Spleen (tissue), 11 donors: Measurements from ENCODE around the gene RFPL1. TPM values are rescaled to one million over a fixed set of nuclear protein-coding genes. Genes with fewer than 3 reads are reported as not detected.
"Not testable (repeated sequence)": the region's sequence is repeated elsewhere in the genome, so short reads cannot be mapped to it uniquely, and the experiment has no call there.

Experiments used
- DNase-seq: peaks from one replicate; pipeline ENCODE4 v3.0.0-alpha.2; 2020
- H3K27ac ChIP-seq, 8 donors: fragments of 200-600 bp; sonication (generic) in 7 of 8; 1 replicate in 4 of 8; 2 replicates in 4 of 8; pipeline versions ENCODE4 v1.5.0 to v1.8.0; 2016 to 2021; ENCODE audit warnings: inconsistent platforms in 4 of 8, mild to moderate bottlenecking in 4 of 8, moderate library complexity in 1 of 8
- H3K27me3 ChIP-seq, 7 donors: fragments of 200-600 bp; sonication (generic) in 6 of 7; replicated peaks in 1 of 7; 1 replicate in 4 of 7; 2 replicates in 3 of 7; pipeline versions ENCODE4 v1.5.0 to v1.8.0; 2016 to 2021; ENCODE audit warnings: inconsistent platforms in 3 of 7, mild to moderate bottlenecking in 1 of 7
- H3K36me3 ChIP-seq, 6 donors: fragments of 200-600 bp; sonication (generic) in 5 of 6; 1 replicate in 4 of 6; 2 replicates in 2 of 6; pipeline versions ENCODE4 v1.5.0 to v1.8.0; 2016 to 2021; ENCODE audit warnings: inconsistent platforms in 2 of 6
- H3K4me1 ChIP-seq, 6 donors: fragments of 200-600 bp; sonication (generic) in 5 of 6; 1 replicate in 3 of 6; 2 replicates in 3 of 6; pipeline versions ENCODE4 v1.5.0 to v1.8.0; 2016 to 2021; ENCODE audit warnings: inconsistent platforms in 3 of 6
- H3K4me3 ChIP-seq, 8 donors: fragments of 200-600 bp; sonication (generic) in 7 of 8; 1 replicate in 4 of 8; 2 replicates in 4 of 8; pipeline versions ENCODE4 v1.5.0 to v1.8.0; 2016 to 2021; ENCODE audit warnings: inconsistent platforms in 4 of 8, mild to moderate bottlenecking in 4 of 8, moderate library complexity in 2 of 8
- H3K9me3 ChIP-seq, 8 donors: fragments of 200-600 bp; sonication (generic) in 7 of 8; 1 replicate in 4 of 8; 2 replicates in 4 of 8; pipeline versions ENCODE4 v1.5.0 to v1.8.0; 2016 to 2021; ENCODE audit warnings: inconsistent platforms in 4 of 8
- POLR2A ChIP-seq, 3 donors: fragments of 450-650 bp; IDR thresholded peaks; one replicate each; pipeline ENCODE4 v1.5.1; 2017; ENCODE audit warnings: antibody characterized with exemption in 3 of 3, mild to moderate bottlenecking in 1 of 3
- POLR2AphosphoS5 ChIP-seq, 3 donors: sonication (generic); formaldehyde crosslinking; IDR thresholded peaks; one replicate each; pipeline ENCODE4 v1.5.1; 2017; ENCODE audit warnings: antibody characterized with exemption in 3 of 3
- WGBS, 5 donors: extraction: QIAGEN DNeasy Blood & Tissue Kit in 3 of 5; methylation state at CpG; one replicate each; pipeline versions ENCODE4 v1.1.5 to v1.1.7; 2013 to 2018; 5-methylcytosine and 5-hydroxymethylcytosine counted together
- intact Hi-C: fragments of 100-400 bp; cut with DNase I; formaldehyde crosslinking; loops from one replicate; pipeline ENCODE4 v1.15.0; 2023; ENCODE audit warnings: low total_unique reads
- polyA plus RNA-seq, 3 donors: library from polyadenylated mRNA; stranded (reverse); fragments of 200-250 nt; gene quantifications; one replicate each; pipeline ENCODE4 v1.2.1, GENCODE V29; 2013
- total RNA-seq, 7 donors: library from RNA; depleted of rRNA in 3 of 7; stranded (reverse); fragments of >200 nt in 3 of 7; fragmentation: NEBNext Ultra II Directional in 4 of 7; extraction: Animal tissue kit (Norgen Biotek cat#: 25700) in 4 of 7; gene quantifications; one replicate each; pipeline versions ENCODE4 v1.1.0 to v1.2.1, GENCODE V29; 2016 to 2021
- TF ChIP-seq, protein P1 (sequence below), 11 experiments: fragments of 200-600 bp in 7 of 11; fragments of 450-650 bp in 4 of 11; sonication (generic) in 4 of 11; IDR thresholded peaks in 8 of 11; conservative IDR thresholded peaks in 3 of 11; 1 replicate in 7 of 11; 2 replicates in 4 of 11; pipeline versions ENCODE4 v1.4.0 to v1.8.0; 2016 to 2021; ENCODE audit warnings: antibody characterized with exemption in 11 of 11, inconsistent platforms in 4 of 11, mild to moderate bottlenecking in 1 of 11
- donor health status: healthy with polysubstance abuse.
- donor health status: DM: no; HTN: no; CAD: no; lungs with moderate emphysema.
- donor health status: DM: no; HTN: no; CAD: no.
- donor health status: Bipolar disorder and iron deficiency.
- donor health status: healthy.
- donor health status: DM: no; HTN: no; CAD: no.
- donor health status: DM: yes; HTN: yes; CAD: no.

Gene RFPL1
- total and polyA plus RNA-seq, 10 donors, result 0.03 to 1.4 (median 0.11) TPM; not detected in 5

DNA sequence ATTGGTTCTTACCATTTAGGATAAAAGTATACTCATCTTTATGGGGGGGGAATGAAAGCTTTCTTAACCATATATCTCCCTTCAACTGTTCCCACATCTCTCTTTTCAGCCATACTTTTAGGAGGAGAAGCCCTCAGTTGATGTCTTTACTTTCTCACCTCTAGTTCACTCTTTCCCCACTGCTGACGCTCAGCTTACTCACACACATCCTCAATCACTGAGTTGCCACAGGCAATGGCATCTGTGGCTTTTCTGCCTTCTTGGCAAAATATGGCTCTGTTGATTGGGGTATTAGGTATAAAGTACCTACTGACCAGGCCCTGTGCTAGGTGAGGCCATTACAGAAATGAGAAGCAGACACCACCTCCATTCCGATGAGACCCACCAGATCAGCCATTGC lies 37.8 kb upstream of the RFPL1 start:
- no peak for TF ChIP-seq POLR2A (IDR thresholded peaks at IDR 0.05)
- TF ChIP-seq POLR2AphosphoS5 (IDR thresholded peaks at IDR 0.05), result no peak
- TF ChIP-seq, protein P1, sequence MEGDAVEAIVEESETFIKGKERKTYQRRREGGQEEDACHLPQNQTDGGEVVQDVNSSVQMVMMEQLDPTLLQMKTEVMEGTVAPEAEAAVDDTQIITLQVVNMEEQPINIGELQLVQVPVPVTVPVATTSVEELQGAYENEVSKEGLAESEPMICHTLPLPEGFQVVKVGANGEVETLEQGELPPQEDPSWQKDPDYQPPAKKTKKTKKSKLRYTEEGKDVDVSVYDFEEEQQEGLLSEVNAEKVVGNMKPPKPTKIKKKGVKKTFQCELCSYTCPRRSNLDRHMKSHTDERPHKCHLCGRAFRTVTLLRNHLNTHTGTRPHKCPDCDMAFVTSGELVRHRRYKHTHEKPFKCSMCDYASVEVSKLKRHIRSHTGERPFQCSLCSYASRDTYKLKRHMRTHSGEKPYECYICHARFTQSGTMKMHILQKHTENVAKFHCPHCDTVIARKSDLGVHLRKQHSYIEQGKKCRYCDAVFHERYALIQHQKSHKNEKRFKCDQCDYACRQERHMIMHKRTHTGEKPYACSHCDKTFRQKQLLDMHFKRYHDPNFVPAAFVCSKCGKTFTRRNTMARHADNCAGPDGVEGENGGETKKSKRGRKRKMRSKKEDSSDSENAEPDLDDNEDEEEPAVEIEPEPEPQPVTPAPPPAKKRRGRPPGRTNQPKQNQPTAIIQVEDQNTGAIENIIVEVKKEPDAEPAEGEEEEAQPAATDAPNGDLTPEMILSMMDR (IDR thresholded peaks at IDR 0.05 in 8 of 11, conservative IDR thresholded peaks at IDR 0.05 in 3 of 11), result no peak
- intact Hi-C loops, result no loop called here
- Histone ChIP-seq H3K27ac (no peak overlapping the region), H3K36me3 (no peaks in the 10 kb centered on the region), H3K4me3 (no peak overlapping the region), H3K4me1 (no peaks in the 10 kb centered on the region), H3K9me3 (no peaks in the 10 kb centered on the region), H3K27me3 (no peaks in the 10 kb centered on the region)
- DNase-seq, result no peak
- WGBS, 5 donors, result 91 to 95% (median 93%) methylated on average over 2 of the region's 2 CpGs

DNA sequence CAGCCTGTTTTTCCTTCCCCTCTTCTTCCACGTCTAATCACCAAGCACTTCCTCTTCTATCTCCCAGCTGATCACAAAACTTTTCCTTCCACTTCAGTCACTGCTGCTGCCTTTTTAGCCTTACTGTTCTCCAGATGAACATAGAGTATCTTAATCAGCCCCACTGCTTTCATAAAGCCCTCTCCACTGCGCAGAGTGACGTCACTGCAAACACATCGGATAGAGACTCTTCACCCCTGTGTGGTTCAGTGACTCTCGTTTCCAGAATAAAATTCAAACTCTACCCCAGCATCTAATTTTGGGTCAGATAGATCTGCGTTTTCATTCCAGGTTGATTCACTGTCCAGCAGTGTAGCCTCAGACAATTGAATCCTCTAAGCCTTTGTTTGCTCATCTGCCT lies 36.8 kb upstream of the RFPL1 start:
- H3K4me1 ChIP-seq, DNase-seq, intact Hi-C loops, H3K36me3 ChIP-seq, H3K4me3 ChIP-seq, H3K27me3 ChIP-seq, H3K27ac ChIP-seq, H3K9me3 ChIP-seq: not testable (repeated sequence)
- 60 to 73% (median 70%) methylated on average over 6 of the region's 6 CpGs for WGBS, 5 donors

DNA sequence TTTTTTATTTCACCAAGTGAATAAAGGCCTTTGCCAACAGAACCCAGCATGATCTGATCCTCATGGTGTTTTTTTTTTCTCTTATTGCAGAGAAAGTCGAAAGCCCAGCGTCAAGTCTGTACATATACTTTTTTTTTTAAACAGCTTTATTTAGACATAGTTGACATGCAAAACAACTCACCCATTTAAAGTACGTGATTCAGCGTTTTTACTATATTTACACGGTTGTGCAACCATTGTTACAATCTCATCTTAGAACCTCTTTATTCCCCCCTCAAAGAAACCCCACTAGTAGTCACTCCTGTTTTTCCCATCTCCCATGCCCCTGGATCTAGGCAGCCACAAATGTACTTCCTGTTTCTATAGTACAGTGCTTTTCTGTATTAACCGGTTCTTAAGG lies 29.4 kb upstream of the RFPL1 start:
- WGBS, 5 donors, result 36 to 55% (median 39%) methylated on average over 6 of the region's 6 CpGs
- no peak overlapping the region for H3K4me3 ChIP-seq
- intact Hi-C loops, result no loop called here

DNA sequence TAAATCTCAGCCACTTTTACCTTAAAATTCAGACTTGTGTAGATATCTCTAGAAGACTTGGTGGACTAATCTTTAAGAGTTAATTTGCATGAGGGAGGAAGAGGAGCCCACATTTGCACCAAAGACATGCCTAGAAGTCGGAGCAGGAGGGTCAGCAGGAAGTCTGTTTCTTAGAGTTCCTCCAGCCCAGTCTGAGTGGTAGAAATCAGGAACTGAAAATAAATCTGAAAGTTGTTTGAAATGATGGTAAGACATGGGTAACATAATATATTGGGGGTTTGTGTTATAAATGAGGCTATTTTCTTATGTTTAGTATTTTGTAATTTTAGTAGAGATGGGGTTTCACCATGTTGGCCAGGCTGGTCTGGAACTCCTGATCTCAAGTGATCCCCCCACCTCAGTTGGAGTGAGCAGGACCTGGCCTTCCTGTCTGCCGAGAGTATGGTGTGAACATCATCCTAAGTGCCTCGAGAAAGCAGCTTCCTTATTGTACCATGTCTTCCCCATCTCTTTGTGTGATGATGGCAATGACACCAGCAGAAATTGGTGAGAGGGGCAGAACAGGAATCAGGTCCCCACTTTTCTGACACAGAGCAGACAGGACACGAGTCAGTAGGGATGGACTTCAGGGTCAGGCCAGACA lies 26.7 kb upstream of the RFPL1 start:
- 12 to 34% (median 31%) methylated on average over 3 to 4 of the region's 4 CpGs for WGBS, 5 donors
- H3K36me3 ChIP-seq, H3K9me3 ChIP-seq, DNase-seq, H3K27me3 ChIP-seq, intact Hi-C loops: not testable (repeated sequence)
- H3K4me3 ChIP-seq, result peak overlapping the region in 1 of 8 donors; percentile 42
- H3K4me1 ChIP-seq, result peaks cover 6 to 40% (median 20%) of the 10 kb centered on the region in 6 donors
- peak overlapping the region in 6 of 8 donors; percentile 29 to 75 (median 62) for H3K27ac ChIP-seq

More for the DNA sequence above, 29.4 kb upstream of the RFPL1 start:
- no peaks in the 10 kb centered on the region for H3K36me3 ChIP-seq
- H3K27ac ChIP-seq, result no peak overlapping the region
- H3K9me3 ChIP-seq, result no peaks in the 10 kb centered on the region
- no peak for TF ChIP-seq POLR2AphosphoS5 (IDR thresholded peaks at IDR 0.05)
- TF ChIP-seq POLR2A (IDR thresholded peaks at IDR 0.05), result no peak
- TF ChIP-seq, protein P1 (IDR thresholded peaks at IDR 0.05 in 8 of 11, conservative IDR thresholded peaks at IDR 0.05 in 3 of 11), result no peak
- H3K27me3 ChIP-seq, result no peaks in the 10 kb centered on the region
- H3K4me1 ChIP-seq, result peaks cover 0 to 24% (median 9%) of the 10 kb centered on the region in 6 donors
- no peak for DNase-seq

DNA sequence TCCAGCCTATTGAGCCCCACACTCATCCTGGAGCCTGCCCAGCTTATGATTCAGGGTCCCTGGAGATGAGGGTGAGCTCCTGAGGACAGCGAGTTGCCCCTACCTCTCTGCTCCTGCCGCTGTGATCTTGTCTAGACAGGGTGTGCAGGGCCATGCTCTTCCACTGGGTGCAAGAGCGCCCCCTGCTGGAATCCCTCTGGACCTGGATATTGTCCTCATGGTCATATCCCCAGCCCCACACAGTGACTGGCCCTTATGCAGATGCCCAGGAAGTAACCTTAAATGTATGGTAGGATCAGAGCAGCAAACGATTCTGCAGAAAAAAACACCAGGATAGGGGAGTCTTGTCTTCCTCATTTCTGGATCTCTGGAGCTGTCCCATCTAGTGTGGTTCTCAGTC lies 25.6 kb upstream of the RFPL1 start:
- intact Hi-C loops, DNase-seq, H3K4me3 ChIP-seq, H3K9me3 ChIP-seq, H3K36me3 ChIP-seq, H3K27me3 ChIP-seq: not testable (repeated sequence)
- TF ChIP-seq, protein P1 (IDR thresholded peaks at IDR 0.05 in 8 of 11, conservative IDR thresholded peaks at IDR 0.05 in 3 of 11), result peak in 6 of 11 experiments; percentile 21 to 55 (median 40)
- H3K27ac ChIP-seq, result peak overlapping the region in 2 of 8 donors; percentile 71 to 75
- 19 to 73% (median 55%) methylated on average over 1 to 4 of the region's 4 CpGs for WGBS, 5 donors
- H3K4me1 ChIP-seq, result peaks cover 6 to 40% (median 20%) of the 10 kb centered on the region in 6 donors
